Measurements from ENCODE around the gene RAB40C.

The RAB40C gene

DNA sequence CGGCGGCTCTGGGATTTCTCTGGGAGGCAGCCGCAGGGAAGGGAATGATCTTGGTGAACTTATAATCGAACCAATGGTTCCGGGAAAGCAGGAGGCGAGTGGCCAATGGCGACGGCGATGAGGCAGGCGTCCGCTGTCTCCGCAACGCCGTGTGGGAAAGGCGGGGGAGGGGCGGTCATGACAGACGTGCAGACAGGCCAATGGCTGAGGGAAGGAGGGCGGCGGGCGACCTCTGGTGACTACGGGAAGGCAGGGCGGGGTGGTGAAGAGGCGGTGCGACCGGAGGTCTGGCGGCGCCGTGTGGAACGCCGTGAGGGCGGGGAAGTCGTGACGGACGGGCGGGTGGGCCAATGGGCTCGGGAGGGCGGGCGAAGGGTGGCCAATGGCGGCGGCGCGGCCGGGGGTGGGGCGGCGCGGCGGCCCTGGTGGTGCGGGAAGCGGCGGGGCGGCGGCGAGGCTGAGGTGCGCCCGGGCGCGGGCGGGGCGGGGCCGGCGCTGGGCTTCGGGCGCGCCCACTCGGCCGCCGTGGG is at the start of gene RAB40C:
Gene RAB40C (plus strand): TSS at position 409 of the 530 bp plus-strand sequence. CDS start 226 bp downstream, outside the sequence.
- H3K4me1 ChIP-seq, result 0 out of 2 replicates have a peak, but pooled peaks cover 5% of the 10 kb centered on the region
- in situ Hi-C loops (cut with MboI; ENCODE audit: low sequenced_read_pairs), result no loop called here
- no peaks in the 10 kb centered on the region; the same call in 1 of the 2 replicates for H3K36me3 ChIP-seq (replicated peaks)
- H3K27me3 ChIP-seq (ENCODE audit: low read depth), result no peaks in the 10 kb centered on the region
- H3K9me3 ChIP-seq, result no peaks in the 10 kb centered on the region
- DNase-seq (ENCODE audit: low spot score in 2 of 2), result peak; percentile 93 to 99
- peak within 1 kb of the TSS; percentile 97 for H3K4me3 ChIP-seq

DNA sequence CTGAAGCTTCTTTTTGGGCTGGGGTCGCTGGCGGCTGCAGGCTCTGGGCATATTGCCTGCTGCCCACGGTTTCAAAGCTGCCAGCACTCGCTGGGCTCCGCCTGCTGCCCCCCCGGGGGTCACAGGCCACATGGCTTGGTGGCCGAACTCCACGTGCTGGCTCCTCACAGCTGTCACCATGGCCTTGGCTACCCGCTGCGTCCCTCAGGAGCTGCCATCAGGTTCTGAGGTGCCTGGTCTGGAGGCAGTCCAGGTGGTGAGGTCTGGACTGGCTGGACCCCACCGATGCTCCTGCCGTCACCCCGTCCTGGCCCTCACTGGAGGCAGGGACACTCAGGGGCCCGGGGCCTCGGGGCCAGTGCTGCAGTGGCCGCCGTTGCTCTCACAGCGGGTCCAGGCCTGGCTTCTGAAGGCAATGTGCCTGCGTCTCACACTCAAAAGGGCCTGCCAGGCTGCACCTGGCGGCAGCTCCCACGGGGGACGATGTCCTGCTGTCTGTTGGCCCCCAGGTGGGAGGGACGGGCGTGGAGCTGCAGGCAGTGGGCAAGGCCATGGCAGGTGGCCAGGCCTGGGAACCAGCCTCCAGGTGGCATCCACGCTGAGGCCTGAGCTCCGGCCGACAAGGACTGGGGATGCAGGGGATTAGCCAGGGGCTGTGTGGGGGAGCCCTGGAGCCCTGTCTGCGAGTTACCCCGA is 49.1 kb upstream of the RAB40C start:
- H3K36me3 ChIP-seq (replicated peaks), result peaks cover 4% of the 10 kb centered on the region
- H3K27me3 ChIP-seq (ENCODE audit: low read depth), result no peaks in the 10 kb centered on the region
- DNase-seq (ENCODE audit: low spot score in 2 of 2), result no peak
- no peaks in the 10 kb centered on the region for H3K4me1 ChIP-seq
- in situ Hi-C loops (cut with MboI; ENCODE audit: low sequenced_read_pairs), result no loop called here
- no peaks in the 10 kb centered on the region for H3K9me3 ChIP-seq
- H3K4me3 ChIP-seq, result no peak overlapping the region

GRCh38 chr16:543301-544164 is 46.3 kb upstream of the RAB40C start:
- Histone ChIP-seq H3K27me3 (ENCODE audit: low read depth) (no peaks in the 10 kb centered on the region), H3K9me3 (no peaks in the 10 kb centered on the region), H3K4me1 (no peaks in the 10 kb centered on the region), H3K4me3 (no peak overlapping the region), H3K36me3 (replicated peaks) (peaks cover 2% of the 10 kb centered on the region; the same call in 1 of the 2 replicates)
- in situ Hi-C loops (cut with MboI; ENCODE audit: low sequenced_read_pairs), result no loop called here
- DNase-seq (ENCODE audit: low spot score in 2 of 2), result no peak

GRCh38 chr16:544517-544916 is 45.3 kb upstream of the RAB40C start:
- DNase-seq (ENCODE audit: low spot score in 2 of 2), result no peak
- Histone ChIP-seq H3K9me3 (no peaks in the 10 kb centered on the region), H3K4me1 (no peaks in the 10 kb centered on the region), H3K27me3 (ENCODE audit: low read depth) (no peaks in the 10 kb centered on the region), H3K36me3 (replicated peaks) (peaks cover 5% of the 10 kb centered on the region; the same call in 1 of the 2 replicates), H3K4me3 (no peak overlapping the region)
- in situ Hi-C loops (cut with MboI; ENCODE audit: low sequenced_read_pairs), result no loop called here

- H3K27me3 ChIP-seq (ENCODE audit: low read depth), result no peaks in the 10 kb centered on the region
- H3K4me3 ChIP-seq, result no peak overlapping the region
- H3K4me1 ChIP-seq, result no peaks in the 10 kb centered on the region
- peaks cover 13% of the 10 kb centered on the region for H3K36me3 ChIP-seq (replicated peaks)
- in situ Hi-C loops (cut with MboI; ENCODE audit: low sequenced_read_pairs), result no loop called here
- DNase-seq (ENCODE audit: low spot score in 2 of 2), result peak in 1 of 2 experiments; percentile 40
- no peaks in the 10 kb centered on the region for H3K9me3 ChIP-seq
Measured at GRCh38 chr16:546909-547770, 42.7 kb upstream of the RAB40C start.

DNA sequence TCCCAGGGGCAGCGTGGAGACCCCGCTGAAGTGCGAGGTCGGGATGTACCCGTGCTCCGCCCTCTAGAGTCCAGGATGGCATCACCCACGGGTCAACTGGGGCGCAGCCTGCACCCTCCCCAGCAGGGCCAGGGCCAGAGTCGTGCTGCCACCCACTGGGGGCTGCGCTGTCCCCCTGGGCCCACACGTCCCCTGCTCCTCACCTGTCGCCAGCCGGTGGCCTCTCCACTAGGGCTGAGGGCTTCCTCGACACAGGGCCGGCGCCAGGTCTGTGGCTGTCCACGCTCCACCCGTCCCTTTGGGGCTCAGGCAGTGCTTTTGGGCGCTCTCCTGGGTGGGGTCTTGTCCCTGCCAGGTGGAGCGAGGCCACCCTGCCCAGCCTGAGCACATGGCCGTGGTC is 41.3 kb upstream of the RAB40C start:
- no peaks in the 10 kb centered on the region for H3K9me3 ChIP-seq
- in situ Hi-C loops (cut with MboI; ENCODE audit: low sequenced_read_pairs), result no loop called here
- H3K27me3 ChIP-seq (ENCODE audit: low read depth), result no peaks in the 10 kb centered on the region
- H3K4me3 ChIP-seq, result no peak overlapping the region
- DNase-seq (ENCODE audit: low spot score in 2 of 2), result no peak
- peaks cover 16% of the 10 kb centered on the region for H3K36me3 ChIP-seq (replicated peaks)
- H3K4me1 ChIP-seq, result no peaks in the 10 kb centered on the region

GRCh38 chr16:549544-550263 is 40.2 kb upstream of the RAB40C start:
- H3K27me3 ChIP-seq (ENCODE audit: low read depth), result no peaks in the 10 kb centered on the region
- in situ Hi-C loops (cut with MboI; ENCODE audit: low sequenced_read_pairs), result no loop called here
- no peaks in the 10 kb centered on the region for H3K4me1 ChIP-seq
- no peak for DNase-seq (ENCODE audit: low spot score in 2 of 2)
- no peak overlapping the region for H3K4me3 ChIP-seq
- H3K9me3 ChIP-seq, result no peaks in the 10 kb centered on the region
- H3K36me3 ChIP-seq (replicated peaks), result peaks cover 16% of the 10 kb centered on the region

- Histone ChIP-seq H3K36me3 (replicated peaks) (peaks cover 16% of the 10 kb centered on the region), H3K27me3 (ENCODE audit: low read depth) (no peaks in the 10 kb centered on the region), H3K9me3 (no peaks in the 10 kb centered on the region), H3K4me3 (no peak overlapping the region), H3K4me1 (no peaks in the 10 kb centered on the region)
- in situ Hi-C loops (cut with MboI; ENCODE audit: low sequenced_read_pairs), result no loop called here
- DNase-seq (ENCODE audit: low spot score in 2 of 2), result no peak
Measured at GRCh38 chr16:551210-551609, 38.7 kb upstream of the RAB40C start.

DNA sequence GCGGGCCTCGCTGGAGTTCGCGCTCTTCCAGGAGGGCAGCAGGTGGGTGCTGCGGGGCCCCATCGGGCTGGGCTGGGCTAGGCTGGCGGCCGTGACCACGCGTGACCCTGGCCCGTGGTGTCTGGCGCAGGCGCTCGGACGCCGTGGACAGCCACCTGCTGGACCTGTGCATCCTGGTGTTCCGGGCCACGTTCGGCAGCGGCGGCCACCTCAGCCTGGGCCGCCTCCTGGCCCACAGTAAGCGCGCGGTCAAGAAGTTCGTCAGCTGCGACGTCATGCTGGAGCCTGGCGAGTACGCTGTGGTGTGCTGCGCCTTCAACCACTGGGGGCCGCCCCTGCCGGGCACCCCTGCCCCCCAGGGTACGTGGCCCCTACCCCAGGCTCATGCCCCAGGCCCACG is 37.7 kb upstream of the RAB40C start:
- Histone ChIP-seq H3K27me3 (ENCODE audit: low read depth) (no peaks in the 10 kb centered on the region), H3K4me1 (no peaks in the 10 kb centered on the region), H3K9me3 (no peaks in the 10 kb centered on the region), H3K4me3 (no peak overlapping the region), H3K36me3 (replicated peaks) (peaks cover 16% of the 10 kb centered on the region)
- in situ Hi-C loops (cut with MboI; ENCODE audit: low sequenced_read_pairs), result no loop called here
- DNase-seq (ENCODE audit: low spot score in 2 of 2), result no peak

DNA sequence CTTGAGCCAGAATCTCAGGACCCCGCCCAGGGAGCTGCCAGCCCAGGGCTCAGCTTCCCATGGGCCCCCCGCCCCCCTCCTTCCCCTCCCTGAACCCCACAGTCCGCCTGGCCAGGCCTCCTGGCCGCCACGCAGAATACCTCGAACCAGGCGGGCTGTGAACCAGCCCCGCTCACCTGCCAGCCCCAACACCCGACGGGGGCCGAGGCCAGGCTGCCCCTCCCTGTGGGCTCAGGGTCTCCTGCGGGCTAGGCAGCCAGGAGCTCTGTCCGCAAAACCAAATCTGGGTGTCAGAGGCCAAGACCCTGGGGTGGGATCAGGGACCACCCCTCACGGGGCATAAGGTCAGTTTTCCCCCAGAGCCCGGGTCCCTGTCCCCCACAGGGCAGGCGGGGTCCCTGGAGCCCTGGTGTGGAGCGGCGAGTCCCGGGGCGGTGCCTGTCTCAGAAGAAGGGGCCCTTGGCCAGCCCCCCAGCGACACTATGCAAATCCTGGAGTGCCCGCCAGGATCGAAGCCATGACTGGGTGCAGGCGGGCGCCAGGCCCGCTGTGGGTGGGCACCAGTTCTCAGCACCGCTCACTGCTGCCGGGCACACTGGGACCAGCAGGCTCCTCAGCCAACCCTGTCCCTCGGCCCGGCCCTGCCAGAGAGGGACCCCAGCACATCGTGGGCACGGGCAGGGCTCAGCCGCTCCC is 36.1 kb upstream of the RAB40C start:
- H3K4me3 ChIP-seq, result no peak overlapping the region
- in situ Hi-C loops (cut with MboI; ENCODE audit: low sequenced_read_pairs), result no loop called here
- H3K27me3 ChIP-seq (ENCODE audit: low read depth), result peaks cover 15% of the 10 kb centered on the region
- H3K4me1 ChIP-seq, result no peaks in the 10 kb centered on the region
- no peaks in the 10 kb centered on the region for H3K9me3 ChIP-seq
- H3K36me3 ChIP-seq (replicated peaks), result peaks cover 12% of the 10 kb centered on the region
- DNase-seq (ENCODE audit: low spot score in 2 of 2), result no peak

DNA sequence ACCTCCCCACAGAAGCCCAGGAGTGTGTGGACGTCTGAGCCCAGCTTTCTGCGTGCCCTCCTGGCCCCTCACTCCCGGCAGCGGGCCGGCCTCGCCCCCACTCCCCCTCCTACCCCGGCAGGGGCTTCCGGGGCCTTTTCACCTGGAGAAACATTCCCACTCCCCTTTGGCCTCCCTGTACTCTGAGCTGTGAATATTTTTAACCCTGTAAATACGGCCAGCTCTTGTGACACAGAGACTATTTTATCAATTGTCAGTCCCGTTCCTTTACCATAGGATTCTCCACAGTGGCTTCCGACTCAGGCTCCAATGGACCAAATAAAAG is 35.6 kb upstream of the RAB40C start:
- no peak for DNase-seq (ENCODE audit: low spot score in 2 of 2)
- H3K4me1 ChIP-seq, result no peaks in the 10 kb centered on the region
- no peak overlapping the region for H3K4me3 ChIP-seq
- in situ Hi-C loops (cut with MboI; ENCODE audit: low sequenced_read_pairs), result no loop called here
- no peaks in the 10 kb centered on the region for H3K9me3 ChIP-seq
- peaks cover 20% of the 10 kb centered on the region for H3K27me3 ChIP-seq (ENCODE audit: low read depth)
- peaks cover 11% of the 10 kb centered on the region for H3K36me3 ChIP-seq (replicated peaks)

DNA sequence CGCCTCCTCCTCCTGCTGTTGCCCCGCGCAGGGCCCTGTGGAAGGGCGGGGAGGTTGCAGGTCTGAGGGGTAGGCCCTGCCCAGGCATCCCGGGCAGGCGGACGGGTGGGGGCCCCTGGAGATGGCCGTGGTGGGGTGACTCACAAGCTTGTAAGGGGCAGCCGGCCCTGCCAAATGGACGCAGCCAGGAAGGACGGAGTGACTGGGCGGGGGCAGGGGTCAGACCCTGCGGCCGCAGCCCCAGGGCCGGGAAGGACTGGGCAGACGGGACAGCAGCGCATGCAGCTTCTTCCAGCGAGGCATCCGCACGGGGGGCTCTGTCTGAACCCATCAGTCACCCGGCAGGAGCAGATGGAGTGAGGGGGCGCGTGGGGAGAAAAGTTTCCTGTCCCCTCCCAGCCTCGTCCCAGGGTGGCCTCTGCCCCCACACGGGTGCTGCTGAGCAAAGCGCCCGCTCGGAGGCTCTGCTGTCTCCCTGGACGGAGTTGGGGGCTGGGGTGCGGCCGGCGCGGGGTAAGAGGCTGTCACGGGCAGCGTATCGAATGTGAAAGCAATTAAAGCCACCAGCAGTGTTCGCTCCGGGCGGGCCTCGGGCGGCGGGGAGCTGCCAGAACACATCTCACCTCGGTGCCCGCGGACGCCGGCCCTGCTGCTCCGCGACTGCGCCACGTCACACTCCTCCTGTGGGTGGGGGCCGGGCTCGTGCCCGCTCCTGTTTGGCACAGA is 35.1 kb upstream of the RAB40C start:
- no peaks in the 10 kb centered on the region for H3K4me1 ChIP-seq
- H3K27me3 ChIP-seq (ENCODE audit: low read depth), result peaks cover 26% of the 10 kb centered on the region

More for the DNA sequence above, 35.1 kb upstream of the RAB40C start:
- peaks cover 11% of the 10 kb centered on the region for H3K36me3 ChIP-seq (replicated peaks)
- no peak overlapping the region for H3K4me3 ChIP-seq
- DNase-seq (ENCODE audit: low spot score in 2 of 2), result no peak
- in situ Hi-C loops (cut with MboI; ENCODE audit: low sequenced_read_pairs), result no loop called here
- H3K9me3 ChIP-seq, result no peaks in the 10 kb centered on the region

Data from HAP-1 (cell line).